Neural progenitor cell (in vitro differentiated cells): ENCODE data around the gene CASQ1.

Experiments
- CTCF ChIP-seq: fragments of 200-600 bp; sonication (generic); IDR thresholded peaks from 2 replicates; pipeline ENCODE4 v1.5.1; 2017; ENCODE audit warnings: antibody characterized with exemption, mild to moderate bottlenecking
- EZH2 ChIP-seq: fragments of 200-600 bp; sonication (generic); IDR thresholded peaks from 2 replicates; pipeline ENCODE4 v1.6.1; 2017; ENCODE audit warnings: antibody characterized with exemption, mild to moderate bottlenecking, moderate library complexity
- EZH2phosphoT487 ChIP-seq: fragments of 200-600 bp; sonication (generic); IDR thresholded peaks from 2 replicates; pipeline ENCODE4 v1.6.1; 2017; ENCODE audit warnings: antibody characterized with exemption

- TF ChIP-seq CTCF = no peak
- no peak for TF ChIP-seq EZH2
- no peak for TF ChIP-seq EZH2phosphoT487
These were observed 49.4 kb downstream of the CASQ1 start for GRCh38 chr1:160239582-160240299.
